ENCODE measurements around the gene CPLANE2. TPM values are rescaled to one million over a fixed set of nuclear protein-coding genes. Genes with fewer than 3 reads are reported as not detected.
A peak's percentile ranks its signal among the peaks of the same experiment; 100 is the strongest.

The CPLANE2 gene
- polyA plus RNA-seq, 1 donor from 2014 or later, result 5.7 TPM

GRCh38 chr1:16205891-16206546 lies 31.0 kb downstream of the CPLANE2 start:
- H2AFZ ChIP-seq (ENCODE audit: low read depth, low read length), result no peak overlapping the region
- TF ChIP-seq POLR2AphosphoS5 (IDR thresholded peaks at IDR 0.05) (no peak), TAF1 (IDR thresholded peaks at IDR 0.05; ENCODE audit: low read depth) (no peak), CTCF (IDR thresholded peaks at IDR 0.05; ENCODE audit: poor library complexity, severe bottlenecking) (no peak), MXI1 (conservative IDR thresholded peaks at IDR 0.05; ENCODE audit: poor library complexity, severe bottlenecking) (no peak)
- TF ChIP-seq, protein P1, sequence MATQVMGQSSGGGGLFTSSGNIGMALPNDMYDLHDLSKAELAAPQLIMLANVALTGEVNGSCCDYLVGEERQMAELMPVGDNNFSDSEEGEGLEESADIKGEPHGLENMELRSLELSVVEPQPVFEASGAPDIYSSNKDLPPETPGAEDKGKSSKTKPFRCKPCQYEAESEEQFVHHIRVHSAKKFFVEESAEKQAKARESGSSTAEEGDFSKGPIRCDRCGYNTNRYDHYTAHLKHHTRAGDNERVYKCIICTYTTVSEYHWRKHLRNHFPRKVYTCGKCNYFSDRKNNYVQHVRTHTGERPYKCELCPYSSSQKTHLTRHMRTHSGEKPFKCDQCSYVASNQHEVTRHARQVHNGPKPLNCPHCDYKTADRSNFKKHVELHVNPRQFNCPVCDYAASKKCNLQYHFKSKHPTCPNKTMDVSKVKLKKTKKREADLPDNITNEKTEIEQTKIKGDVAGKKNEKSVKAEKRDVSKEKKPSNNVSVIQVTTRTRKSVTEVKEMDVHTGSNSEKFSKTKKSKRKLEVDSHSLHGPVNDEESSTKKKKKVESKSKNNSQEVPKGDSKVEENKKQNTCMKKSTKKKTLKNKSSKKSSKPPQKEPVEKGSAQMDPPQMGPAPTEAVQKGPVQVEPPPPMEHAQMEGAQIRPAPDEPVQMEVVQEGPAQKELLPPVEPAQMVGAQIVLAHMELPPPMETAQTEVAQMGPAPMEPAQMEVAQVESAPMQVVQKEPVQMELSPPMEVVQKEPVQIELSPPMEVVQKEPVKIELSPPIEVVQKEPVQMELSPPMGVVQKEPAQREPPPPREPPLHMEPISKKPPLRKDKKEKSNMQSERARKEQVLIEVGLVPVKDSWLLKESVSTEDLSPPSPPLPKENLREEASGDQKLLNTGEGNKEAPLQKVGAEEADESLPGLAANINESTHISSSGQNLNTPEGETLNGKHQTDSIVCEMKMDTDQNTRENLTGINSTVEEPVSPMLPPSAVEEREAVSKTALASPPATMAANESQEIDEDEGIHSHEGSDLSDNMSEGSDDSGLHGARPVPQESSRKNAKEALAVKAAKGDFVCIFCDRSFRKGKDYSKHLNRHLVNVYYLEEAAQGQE (IDR thresholded peaks at IDR 0.05; ENCODE audit: borderline replicate concordance), result no peak
- no peaks in the 10 kb centered on the region for H4K20me1 ChIP-seq (ENCODE audit: insufficient read depth)
- H3K4me3 ChIP-seq (ENCODE audit: low read length), result peak overlapping the region; percentile 68
- H3K79me2 ChIP-seq (replicated peaks; ENCODE audit: insufficient read depth, low read length), result no peaks in the 10 kb centered on the region
- no peaks in the 10 kb centered on the region for H3K9me3 ChIP-seq (ENCODE audit: low read length)
- no peak overlapping the region for H3K27ac ChIP-seq (ENCODE audit: low read length)
- H3K36me3 ChIP-seq (ENCODE audit: insufficient read depth, low read length), result no peaks in the 10 kb centered on the region
- no peaks in the 10 kb centered on the region for H3K27me3 ChIP-seq (ENCODE audit: insufficient read depth, low read depth, low read length)
- H3K9me2 ChIP-seq (ENCODE audit: insufficient read depth, low read length), result no peaks in the 10 kb centered on the region
- no peak overlapping the region for H3K9ac ChIP-seq (ENCODE audit: low read length)
- H3K4me2 ChIP-seq (ENCODE audit: low read length), result no peak overlapping the region
- no peaks in the 10 kb centered on the region for H3F3A ChIP-seq (ENCODE audit: insufficient read depth, low read length, poor library complexity, severe bottlenecking)

DNA sequence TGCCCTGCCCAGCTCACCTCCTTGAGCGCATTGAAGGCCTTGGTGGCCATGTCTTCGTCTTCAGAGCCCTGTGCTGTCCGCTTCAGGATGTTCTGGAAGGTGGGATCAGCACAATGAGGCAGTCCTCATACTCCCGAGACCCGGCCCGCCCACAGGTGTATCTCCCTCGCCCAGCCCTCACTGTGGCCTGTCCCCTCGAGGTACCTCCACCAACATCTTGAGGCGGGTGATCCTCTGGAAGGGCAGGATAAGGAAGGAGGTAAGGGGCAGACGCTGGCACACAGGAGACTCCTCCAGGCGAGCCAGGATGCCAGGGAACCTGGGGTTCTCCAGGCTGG lies 31.7 kb downstream of the CPLANE2 start:
- Histone ChIP-seq H3F3A (ENCODE audit: insufficient read depth, low read length, poor library complexity, severe bottlenecking) (no peaks in the 10 kb centered on the region), H4K20me1 (ENCODE audit: insufficient read depth) (no peaks in the 10 kb centered on the region), H3K4me3 (ENCODE audit: low read length) (no peak overlapping the region), H3K79me2 (replicated peaks; ENCODE audit: insufficient read depth, low read length) (no peaks in the 10 kb centered on the region), H3K36me3 (ENCODE audit: insufficient read depth, low read length) (no peaks in the 10 kb centered on the region), H3K27ac (ENCODE audit: low read length) (no peak overlapping the region), H2AFZ (ENCODE audit: low read depth, low read length) (no peak overlapping the region), H3K4me2 (ENCODE audit: low read length) (no peak overlapping the region), H3K9me2 (ENCODE audit: insufficient read depth, low read length) (no peaks in the 10 kb centered on the region), H3K27me3 (ENCODE audit: insufficient read depth, low read depth, low read length) (no peaks in the 10 kb centered on the region), H3K9ac (ENCODE audit: low read length) (no peak overlapping the region), H3K9me3 (ENCODE audit: low read length) (no peaks in the 10 kb centered on the region)
- TF ChIP-seq EZH2 (IDR thresholded peaks at IDR 0.05; ENCODE audit: borderline replicate concordance, insufficient read depth, low read length, poor library complexity, severe bottlenecking), result no peak
- no peak for TF ChIP-seq MXI1 (conservative IDR thresholded peaks at IDR 0.05; ENCODE audit: poor library complexity, severe bottlenecking)
- no peak for TF ChIP-seq SMC3 (conservative IDR thresholded peaks at IDR 0.05; ENCODE audit: poor library complexity)
- no peak for TF ChIP-seq RAD21 (conservative IDR thresholded peaks at IDR 0.05)
- no peak for TF ChIP-seq CTCF (IDR thresholded peaks at IDR 0.05; ENCODE audit: poor library complexity, severe bottlenecking)
- TF ChIP-seq, protein P1 (IDR thresholded peaks at IDR 0.05; ENCODE audit: borderline replicate concordance), result no peak
- TF ChIP-seq TAF1 (IDR thresholded peaks at IDR 0.05; ENCODE audit: low read depth), result no peak
- TF ChIP-seq EP300 (conservative IDR thresholded peaks at IDR 0.05; ENCODE audit: poor library complexity, severe bottlenecking), result no peak
- no peak for TF ChIP-seq POLR2AphosphoS5 (IDR thresholded peaks at IDR 0.05)
